T-helper 1 cell treated with Interleukin-12 subunit alpha and Interleukin-12 subunit beta and Interleukin-4 antibody, amounts not matched to agents 30 μg/mL and 1 μg/mL, for 36 hours (primary cell): ENCODE data around the gene COMT.
A peak's percentile ranks its signal among the peaks of the same experiment; 100 is the strongest.
"Not testable (repeated sequence)": the region's sequence is repeated elsewhere in the genome, so short reads cannot be mapped to it uniquely, and the experiment has no call there.

Experiments
- H3K27ac Mint-ChIP-seq: one replicate; pipeline ENCODE4 v1.8.0; 2021; ENCODE audit warnings: mild to moderate bottlenecking, mixed read lengths
- H3K27me3 Mint-ChIP-seq: one replicate; pipeline ENCODE4 v1.8.0; 2021; ENCODE audit warnings: low read depth, mixed read lengths
- H3K36me3 Mint-ChIP-seq: one replicate; pipeline ENCODE4 v1.8.0; 2021; ENCODE audit warnings: low read depth, mixed read lengths
- H3K4me1 Mint-ChIP-seq: one replicate; pipeline ENCODE4 v1.8.0; 2021; ENCODE audit warnings: low read depth, mixed read lengths
- H3K4me3 Mint-ChIP-seq: one replicate; pipeline ENCODE4 v1.8.0; 2021; ENCODE audit warnings: mild to moderate bottlenecking, moderate library complexity, mixed read lengths
- H3K9me3 Mint-ChIP-seq: one replicate; pipeline ENCODE4 v1.8.0; 2021; ENCODE audit warnings: mixed read lengths

COMT gene

GRCh38 chr22:19930551-19931486 lies 10.8 kb upstream of the COMT start:
- H3K27ac Mint-ChIP-seq: no peak overlapping the region
- no peaks in the 10 kb centered on the region for H3K4me1 Mint-ChIP-seq
- no peaks in the 10 kb centered on the region for H3K27me3 Mint-ChIP-seq
- H3K4me3 Mint-ChIP-seq: peak overlapping the region; percentile 30
- peaks cover 6% of the 10 kb centered on the region for H3K36me3 Mint-ChIP-seq
- peaks cover 7% of the 10 kb centered on the region for H3K9me3 Mint-ChIP-seq

- Mint-ChIP-seq H3K36me3 (peaks cover 11% of the 10 kb centered on the region), H3K27ac (no peak overlapping the region), H3K4me1 (no peaks in the 10 kb centered on the region), H3K4me3 (no peak overlapping the region), H3K27me3 (no peaks in the 10 kb centered on the region), H3K9me3 (peaks cover 13% of the 10 kb centered on the region)
Measured at GRCh38 chr22:19931514-19931913, 10.1 kb upstream of the COMT start.

- Mint-ChIP-seq H3K27ac (no peak overlapping the region), H3K4me3 (no peak overlapping the region), H3K4me1 (no peaks in the 10 kb centered on the region), H3K36me3 (peaks cover 17% of the 10 kb centered on the region), H3K27me3 (no peaks in the 10 kb centered on the region), H3K9me3 (peaks cover 16% of the 10 kb centered on the region)
Measured at GRCh38 chr22:19932367-19933206, 9.0 kb upstream of the COMT start.

GRCh38 chr22:19933341-19934241 lies 8.0 kb upstream of the COMT start:
- Mint-ChIP-seq H3K4me1 (no peaks in the 10 kb centered on the region), H3K27me3 (no peaks in the 10 kb centered on the region), H3K9me3 (peaks cover 16% of the 10 kb centered on the region), H3K36me3 (peaks cover 17% of the 10 kb centered on the region), H3K27ac (no peak overlapping the region), H3K4me3 (no peak overlapping the region)

- H3K4me3 Mint-ChIP-seq, H3K4me1 Mint-ChIP-seq, H3K27me3 Mint-ChIP-seq, H3K27ac Mint-ChIP-seq: not testable (repeated sequence)
- Mint-ChIP-seq H3K36me3 (peaks cover 19% of the 10 kb centered on the region), H3K9me3 (peaks cover 16% of the 10 kb centered on the region)
Measured at GRCh38 chr22:19935123-19935718, 6.4 kb upstream of the COMT start.

- Mint-ChIP-seq H3K9me3 (peaks cover 16% of the 10 kb centered on the region), H3K27me3 (no peaks in the 10 kb centered on the region), H3K4me1 (peaks cover 14% of the 10 kb centered on the region), H3K4me3 (no peak overlapping the region), H3K36me3 (peaks cover 19% of the 10 kb centered on the region), H3K27ac (no peak overlapping the region)
Measured at GRCh38 chr22:19936513-19936912, 5.1 kb upstream of the COMT start.

GRCh38 chr22:19937616-19938473 lies 3.7 kb upstream of the COMT start:
- H3K27me3 Mint-ChIP-seq: no peaks in the 10 kb centered on the region
- no peak overlapping the region for H3K27ac Mint-ChIP-seq
- H3K4me3 Mint-ChIP-seq: no peak overlapping the region
- peaks cover 16% of the 10 kb centered on the region for H3K9me3 Mint-ChIP-seq
- peaks cover 19% of the 10 kb centered on the region for H3K4me1 Mint-ChIP-seq
- H3K36me3 Mint-ChIP-seq: peaks cover 19% of the 10 kb centered on the region

- Mint-ChIP-seq H3K27me3 (no peaks in the 10 kb centered on the region), H3K4me1 (peaks cover 29% of the 10 kb centered on the region), H3K36me3 (peaks cover 17% of the 10 kb centered on the region), H3K4me3 (peak overlapping the region; percentile 89), H3K27ac (peak overlapping the region; percentile 88), H3K9me3 (peaks cover 10% of the 10 kb centered on the region)
Measured at GRCh38 chr22:19940536-19941364, 822 bp upstream of the COMT start.

GRCh38 chr22:19942157-19943081 lies 847 bp downstream of the COMT start:
- H3K27me3 Mint-ChIP-seq: no peaks in the 10 kb centered on the region
- H3K9me3 Mint-ChIP-seq: no peaks in the 10 kb centered on the region
- peak overlapping the region; percentile 94 for H3K4me3 Mint-ChIP-seq
- H3K4me1 Mint-ChIP-seq: peaks cover 34% of the 10 kb centered on the region
- H3K36me3 Mint-ChIP-seq: peaks cover 5% of the 10 kb centered on the region
- H3K27ac Mint-ChIP-seq: peak overlapping the region; percentile 91

- H3K9me3 Mint-ChIP-seq: no peaks in the 10 kb centered on the region
- peaks cover 34% of the 10 kb centered on the region for H3K4me1 Mint-ChIP-seq
- peaks cover 5% of the 10 kb centered on the region for H3K36me3 Mint-ChIP-seq
- peak overlapping the region; percentile 91 for H3K27ac Mint-ChIP-seq
- H3K4me3 Mint-ChIP-seq: peak overlapping the region; percentile 94
- no peaks in the 10 kb centered on the region for H3K27me3 Mint-ChIP-seq
Measured at GRCh38 chr22:19943082-19944026, 1.8 kb downstream of the COMT start.
